Activated naive CD4-positive, alpha-beta T cell treated with anti-CD3 and anti-CD28 coated beads, Interleukin-2, amount 50 U/mL, for 24 hours (primary cell): ENCODE measurements around the gene NHSL2.

Source experiments
- H3K27ac Mint-ChIP-seq: one replicate; pipeline ENCODE4 v1.8.0; 2021; ENCODE audit warnings: mild to moderate bottlenecking, mixed read lengths
- H3K27me3 Mint-ChIP-seq: one replicate; pipeline ENCODE4 v1.8.0; 2021; ENCODE audit warnings: mixed read lengths
- H3K36me3 Mint-ChIP-seq: one replicate; pipeline ENCODE4 v1.8.0; 2021; ENCODE audit warnings: mixed read lengths
- H3K4me1 Mint-ChIP-seq: one replicate; pipeline ENCODE4 v1.8.0; 2021; ENCODE audit warnings: mixed read lengths
- H3K4me3 Mint-ChIP-seq: one replicate; pipeline ENCODE4 v1.8.0; 2021; ENCODE audit warnings: mild to moderate bottlenecking, mixed read lengths
- H3K9me3 Mint-ChIP-seq: one replicate; pipeline ENCODE4 v1.8.0; 2021; ENCODE audit warnings: mixed read lengths

Gene NHSL2

DNA sequence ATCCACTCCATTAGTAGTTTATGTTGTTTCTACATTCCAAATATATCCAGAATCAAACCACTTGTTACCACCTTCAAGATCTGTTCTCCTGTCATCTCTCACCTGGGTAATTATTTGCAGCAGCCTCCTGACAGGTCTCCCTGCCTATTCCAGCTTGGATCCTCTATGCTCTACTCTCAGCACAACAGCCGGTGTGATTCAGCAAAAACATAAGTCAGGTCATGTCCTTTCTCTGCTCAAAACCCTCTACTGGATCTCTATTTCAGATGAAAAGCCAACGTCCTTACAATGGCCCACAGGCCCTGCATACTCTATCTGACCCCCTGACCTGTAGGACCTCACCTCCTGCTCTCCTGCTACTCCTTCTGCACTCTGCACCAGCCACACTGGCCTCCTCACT is 84.5 kb downstream of the NHSL2 start:
- H3K4me1 Mint-ChIP-seq = peaks cover 13% of the 10 kb centered on the region
- H3K27ac Mint-ChIP-seq = no peak overlapping the region
- no peaks in the 10 kb centered on the region for H3K36me3 Mint-ChIP-seq
- no peaks in the 10 kb centered on the region for H3K27me3 Mint-ChIP-seq
- H3K9me3 Mint-ChIP-seq = no peaks in the 10 kb centered on the region
- H3K4me3 Mint-ChIP-seq = no peak overlapping the region

DNA sequence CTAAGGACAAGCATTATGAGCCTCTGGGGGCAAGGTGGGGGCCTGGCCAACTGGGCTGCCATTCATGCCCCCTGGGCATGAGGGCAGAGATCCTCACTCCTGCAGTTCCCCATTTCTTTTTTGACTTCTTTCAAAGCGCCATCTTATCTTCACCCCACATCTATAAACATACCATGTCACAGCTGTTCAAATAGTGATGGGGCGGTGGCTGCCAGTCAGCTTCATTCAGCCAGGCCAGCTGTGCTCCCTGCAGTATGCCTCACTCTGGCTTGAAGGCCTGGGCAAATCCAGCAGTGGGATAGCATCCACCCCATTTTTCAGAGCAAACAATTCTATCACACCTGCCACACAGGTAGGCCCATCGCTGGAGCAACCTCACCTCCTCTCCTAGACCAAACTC is 85.5 kb downstream of the NHSL2 start:
- Mint-ChIP-seq H3K9me3 (no peaks in the 10 kb centered on the region), H3K4me1 (peaks cover 13% of the 10 kb centered on the region), H3K27me3 (no peaks in the 10 kb centered on the region), H3K4me3 (no peak overlapping the region), H3K36me3 (no peaks in the 10 kb centered on the region), H3K27ac (no peak overlapping the region)

DNA sequence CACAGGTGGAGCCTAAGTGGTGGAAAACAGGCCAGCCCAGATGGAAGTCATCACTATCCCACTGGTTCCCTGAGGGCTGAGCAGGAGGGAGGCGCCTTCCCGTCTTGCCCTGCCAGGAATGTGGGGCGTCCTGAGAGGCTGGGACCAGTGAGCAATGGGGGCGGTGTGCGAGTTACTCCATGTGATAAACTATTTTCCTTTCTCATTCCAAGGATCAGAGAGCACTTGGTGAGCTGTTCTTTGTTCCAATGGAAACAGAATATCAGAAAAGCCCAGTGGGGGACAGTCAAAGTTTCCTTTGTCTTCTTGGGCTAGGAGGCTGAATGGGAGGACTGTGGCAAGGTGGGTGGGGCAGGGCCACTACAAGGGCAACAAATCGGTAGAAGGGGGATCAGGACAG is 86.2 kb downstream of the NHSL2 start:
- H3K36me3 Mint-ChIP-seq = no peaks in the 10 kb centered on the region
- H3K9me3 Mint-ChIP-seq = no peaks in the 10 kb centered on the region
- no peak overlapping the region for H3K27ac Mint-ChIP-seq
- H3K4me3 Mint-ChIP-seq = no peak overlapping the region
- peaks cover 10% of the 10 kb centered on the region for H3K4me1 Mint-ChIP-seq
- H3K27me3 Mint-ChIP-seq = no peaks in the 10 kb centered on the region

DNA sequence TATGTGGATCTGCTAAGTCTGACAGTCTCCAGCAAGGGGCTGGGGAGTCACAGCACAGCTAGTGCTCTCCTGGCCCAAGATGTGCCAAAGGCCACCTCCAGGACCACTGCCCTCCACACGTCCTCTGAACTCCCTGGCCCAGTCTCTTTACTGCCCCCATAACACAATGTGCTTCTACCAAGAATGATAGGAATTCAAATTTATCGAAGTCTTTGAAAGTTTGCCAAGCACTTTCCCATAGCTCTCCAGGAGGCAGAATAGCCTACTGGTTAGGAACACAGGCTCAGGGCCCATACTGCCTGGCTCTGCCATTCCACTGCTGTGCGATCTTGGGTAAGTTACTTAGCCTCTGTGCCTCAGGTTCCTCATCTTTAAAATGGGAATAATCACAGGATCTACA is 86.7 kb downstream of the NHSL2 start:
- Mint-ChIP-seq H3K27me3 (no peaks in the 10 kb centered on the region), H3K9me3 (no peaks in the 10 kb centered on the region), H3K36me3 (no peaks in the 10 kb centered on the region), H3K4me3 (no peak overlapping the region), H3K27ac (no peak overlapping the region), H3K4me1 (peaks cover 6% of the 10 kb centered on the region)

DNA sequence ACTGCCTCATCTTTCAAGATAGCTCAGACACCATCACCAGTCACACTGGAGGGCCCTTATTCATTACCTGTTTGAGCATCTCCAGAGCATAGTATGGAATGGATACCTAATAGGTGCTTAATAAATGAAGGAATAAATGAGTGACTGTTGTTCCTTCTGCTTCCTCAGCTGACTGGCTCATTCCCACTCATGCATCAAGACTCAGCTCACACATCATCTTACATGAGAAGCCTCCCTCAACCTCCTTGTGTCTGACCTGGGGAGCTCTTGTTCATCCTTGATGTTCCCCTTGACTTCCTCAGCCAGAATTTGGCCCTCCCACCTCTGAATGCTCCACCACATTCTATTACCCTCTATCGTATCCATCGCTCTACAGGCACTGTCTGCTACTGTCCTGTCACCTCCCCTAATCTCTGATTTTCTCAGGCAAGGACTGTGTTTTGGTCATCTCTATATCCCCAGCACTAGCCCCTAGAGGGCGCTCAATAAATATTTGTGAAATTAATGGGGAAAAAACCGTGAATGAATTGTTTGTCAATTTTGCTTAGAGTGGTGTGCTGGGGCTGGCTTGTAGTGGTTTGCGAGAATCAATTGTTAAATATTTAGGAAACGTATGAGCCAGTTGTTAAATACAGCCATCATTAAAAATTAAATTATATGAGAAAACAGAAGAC is 88.3 kb downstream of the NHSL2 start:
- Mint-ChIP-seq H3K36me3 (no peaks in the 10 kb centered on the region), H3K27me3 (no peaks in the 10 kb centered on the region), H3K27ac (no peak overlapping the region), H3K4me3 (no peak overlapping the region), H3K9me3 (no peaks in the 10 kb centered on the region), H3K4me1 (no peaks in the 10 kb centered on the region)

DNA sequence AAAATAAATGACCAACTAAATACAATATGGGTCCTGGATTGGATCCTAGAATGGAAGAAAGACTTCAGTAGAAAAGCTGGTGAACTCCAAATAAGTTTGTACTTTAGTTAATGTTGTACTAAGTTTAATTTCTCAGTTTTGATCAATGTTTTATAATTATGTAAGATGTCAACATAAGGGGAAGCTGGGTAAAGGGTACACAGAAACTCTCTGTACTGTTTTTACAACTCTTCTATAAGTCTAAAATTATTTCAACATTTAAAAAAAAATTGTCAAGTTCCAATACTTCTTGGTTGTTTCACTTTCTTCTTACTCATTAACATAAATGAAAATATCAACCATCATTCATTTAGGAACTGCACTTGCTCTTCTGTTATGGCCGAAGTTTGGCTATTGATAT is 88.9 kb downstream of the NHSL2 start:
- Mint-ChIP-seq H3K36me3 (no peaks in the 10 kb centered on the region), H3K4me3 (no peak overlapping the region), H3K9me3 (no peaks in the 10 kb centered on the region), H3K4me1 (no peaks in the 10 kb centered on the region), H3K27me3 (no peaks in the 10 kb centered on the region), H3K27ac (no peak overlapping the region)

DNA sequence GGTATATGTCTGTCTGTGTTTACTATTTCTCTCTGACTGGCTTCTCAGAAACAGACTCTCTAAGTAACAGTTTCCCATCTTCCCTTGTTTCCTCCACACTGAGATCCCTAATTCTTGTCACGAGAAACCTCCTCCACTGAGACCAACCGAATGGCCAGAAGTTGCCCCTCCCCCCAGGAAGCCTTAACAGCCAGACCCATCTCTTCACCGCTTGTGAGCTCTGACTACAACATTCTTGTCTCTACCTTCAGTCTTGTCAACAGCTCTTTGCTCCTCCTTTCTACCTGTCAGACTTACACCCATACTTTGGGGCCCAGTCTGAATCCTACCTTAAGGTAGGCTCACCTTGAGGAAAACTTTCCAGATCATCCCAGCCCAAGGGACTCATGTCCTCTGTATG is 90.8 kb downstream of the NHSL2 start:
- no peaks in the 10 kb centered on the region for H3K4me1 Mint-ChIP-seq
- H3K27ac Mint-ChIP-seq = no peak overlapping the region
- no peaks in the 10 kb centered on the region for H3K9me3 Mint-ChIP-seq
- no peaks in the 10 kb centered on the region for H3K27me3 Mint-ChIP-seq
- H3K4me3 Mint-ChIP-seq = no peak overlapping the region
- H3K36me3 Mint-ChIP-seq = no peaks in the 10 kb centered on the region

DNA sequence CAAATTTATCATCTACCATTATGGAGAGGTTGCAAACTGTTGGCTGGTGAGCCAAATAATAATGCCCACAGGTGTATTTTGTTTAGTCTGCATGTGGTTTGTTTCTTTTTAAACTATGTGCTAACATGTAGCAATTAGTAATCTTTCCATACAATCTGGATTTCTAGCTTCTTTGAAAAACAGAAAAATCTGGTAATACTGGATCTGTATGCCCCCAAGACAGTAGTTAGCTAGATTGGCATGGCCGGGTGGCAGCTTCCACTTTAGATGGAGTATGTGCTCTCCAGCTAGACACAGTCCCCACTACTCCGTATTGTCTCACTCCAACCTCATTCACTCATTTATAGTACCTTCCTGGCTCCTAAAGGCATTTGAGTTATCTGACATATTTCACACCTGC is 91.3 kb downstream of the NHSL2 start:
- Mint-ChIP-seq H3K27me3 (no peaks in the 10 kb centered on the region), H3K9me3 (no peaks in the 10 kb centered on the region), H3K36me3 (no peaks in the 10 kb centered on the region), H3K4me3 (no peak overlapping the region), H3K27ac (no peak overlapping the region), H3K4me1 (no peaks in the 10 kb centered on the region)

DNA sequence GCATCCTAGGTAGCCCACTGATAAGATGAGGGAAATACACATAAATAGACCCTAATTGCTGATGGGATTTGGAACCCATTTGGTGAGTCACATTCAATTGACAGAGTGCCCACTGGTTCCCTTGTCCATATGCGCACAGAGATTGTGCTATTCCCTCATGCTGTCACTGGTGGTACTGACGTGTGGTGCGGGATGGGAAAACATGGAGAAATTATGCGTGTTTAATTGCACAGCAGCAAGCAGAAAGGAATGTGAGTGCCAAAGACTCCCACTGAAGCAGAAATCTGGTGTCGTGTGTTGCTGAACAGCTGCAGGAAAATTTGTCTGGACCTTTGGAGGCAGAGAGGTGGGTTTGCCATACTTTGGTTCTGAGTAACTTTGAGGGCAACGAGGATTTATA is 92.2 kb downstream of the NHSL2 start:
- H3K4me3 Mint-ChIP-seq = no peak overlapping the region
- no peaks in the 10 kb centered on the region for H3K4me1 Mint-ChIP-seq
- H3K27ac Mint-ChIP-seq = no peak overlapping the region
- no peaks in the 10 kb centered on the region for H3K27me3 Mint-ChIP-seq
- no peaks in the 10 kb centered on the region for H3K36me3 Mint-ChIP-seq
- no peaks in the 10 kb centered on the region for H3K9me3 Mint-ChIP-seq

DNA sequence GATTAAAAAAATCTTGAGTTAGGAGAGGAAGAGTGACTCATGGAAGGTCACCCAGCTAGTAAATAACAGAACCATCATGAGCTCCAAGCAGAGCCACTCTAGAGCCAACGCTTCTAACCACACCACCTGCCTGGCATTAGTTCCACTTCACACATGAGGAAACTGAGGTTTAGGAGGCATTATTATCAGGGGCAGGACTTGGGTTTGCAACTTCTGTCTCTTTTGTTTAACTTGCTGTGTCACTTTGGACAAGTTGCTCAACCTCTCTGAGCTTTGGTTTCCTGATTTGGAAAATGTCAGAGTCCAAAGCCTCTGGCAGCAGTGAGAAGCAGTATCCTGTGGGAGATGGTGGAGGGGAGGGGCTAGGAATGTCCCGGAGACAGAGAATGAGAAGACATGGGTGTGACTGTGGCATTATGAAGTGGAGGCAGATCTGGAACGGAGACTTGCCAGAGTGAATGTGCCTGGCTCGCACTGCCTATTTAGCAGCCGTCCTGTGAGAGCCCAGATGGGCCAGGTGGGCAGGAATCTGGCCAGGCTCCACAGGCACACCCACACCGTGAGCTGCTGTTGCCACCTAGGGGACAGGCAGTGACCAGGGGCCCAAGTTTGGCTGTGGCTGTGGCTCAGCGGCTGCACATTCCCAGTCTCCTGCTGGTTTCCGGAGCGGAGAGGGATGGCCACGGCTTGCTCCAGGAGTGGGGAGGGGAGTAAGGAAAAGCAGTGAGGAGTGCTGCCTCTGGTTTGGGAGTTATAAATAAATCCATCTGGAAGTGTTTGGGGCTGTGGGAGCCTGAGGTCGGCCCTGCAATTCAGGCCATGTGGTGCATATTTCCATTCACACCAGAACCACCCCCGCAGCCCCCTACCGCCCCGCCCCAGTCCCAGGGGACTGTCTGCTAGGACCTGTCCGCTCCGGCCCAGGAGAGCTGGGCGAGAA is 93.4 kb downstream of the NHSL2 start:
- Mint-ChIP-seq H3K27me3 (no peaks in the 10 kb centered on the region), H3K4me1 (no peaks in the 10 kb centered on the region), H3K27ac (no peak overlapping the region), H3K4me3 (no peak overlapping the region), H3K36me3 (no peaks in the 10 kb centered on the region), H3K9me3 (no peaks in the 10 kb centered on the region)

DNA sequence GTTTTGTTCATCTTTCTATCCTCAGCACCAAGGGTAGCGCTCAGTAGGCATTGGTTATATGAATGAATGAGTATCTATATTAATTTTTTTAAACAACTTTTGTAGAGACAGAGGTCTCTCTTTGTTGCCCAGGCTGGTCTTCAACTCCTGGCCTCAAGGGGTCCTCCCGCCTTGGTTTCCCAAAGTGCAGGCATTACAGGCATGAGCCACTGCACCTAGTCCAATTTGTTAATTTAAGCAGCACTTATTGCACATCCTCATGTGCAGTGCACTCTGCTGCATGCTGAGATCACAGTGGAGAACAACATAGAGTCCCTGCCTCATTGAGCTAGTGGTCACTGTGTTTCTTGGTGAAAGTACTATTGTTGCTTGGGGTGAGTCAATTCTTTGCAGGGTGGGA is 94.4 kb downstream of the NHSL2 start:
- H3K4me3 Mint-ChIP-seq = no peak overlapping the region
- no peaks in the 10 kb centered on the region for H3K27me3 Mint-ChIP-seq
- no peaks in the 10 kb centered on the region for H3K36me3 Mint-ChIP-seq
- no peaks in the 10 kb centered on the region for H3K9me3 Mint-ChIP-seq
- H3K4me1 Mint-ChIP-seq = no peaks in the 10 kb centered on the region
- no peak overlapping the region for H3K27ac Mint-ChIP-seq

DNA sequence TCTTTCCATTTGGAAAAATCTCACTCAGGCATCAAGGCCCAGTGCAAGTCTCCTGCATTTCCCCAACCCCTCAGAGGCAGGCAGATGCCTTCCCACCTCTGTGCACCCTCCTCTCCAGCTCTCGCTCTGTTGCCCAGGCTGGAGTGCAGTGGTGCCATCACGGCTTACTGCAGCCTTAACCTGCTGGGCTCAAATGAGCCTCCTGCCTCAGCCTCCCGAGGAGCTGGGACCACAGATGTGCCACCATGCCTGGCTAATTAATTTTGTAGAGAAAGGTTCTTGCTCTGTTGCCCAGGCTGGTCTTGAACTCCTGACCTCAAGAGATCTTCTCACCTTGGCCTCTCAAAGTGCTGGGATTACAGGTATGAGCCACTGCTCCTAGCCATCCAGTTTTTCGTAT is 95.8 kb downstream of the NHSL2 start:
- H3K36me3 Mint-ChIP-seq = no peaks in the 10 kb centered on the region
- no peaks in the 10 kb centered on the region for H3K4me1 Mint-ChIP-seq
- H3K27me3 Mint-ChIP-seq = no peaks in the 10 kb centered on the region
- no peak overlapping the region for H3K4me3 Mint-ChIP-seq
- H3K9me3 Mint-ChIP-seq = no peaks in the 10 kb centered on the region
- no peak overlapping the region for H3K27ac Mint-ChIP-seq

DNA sequence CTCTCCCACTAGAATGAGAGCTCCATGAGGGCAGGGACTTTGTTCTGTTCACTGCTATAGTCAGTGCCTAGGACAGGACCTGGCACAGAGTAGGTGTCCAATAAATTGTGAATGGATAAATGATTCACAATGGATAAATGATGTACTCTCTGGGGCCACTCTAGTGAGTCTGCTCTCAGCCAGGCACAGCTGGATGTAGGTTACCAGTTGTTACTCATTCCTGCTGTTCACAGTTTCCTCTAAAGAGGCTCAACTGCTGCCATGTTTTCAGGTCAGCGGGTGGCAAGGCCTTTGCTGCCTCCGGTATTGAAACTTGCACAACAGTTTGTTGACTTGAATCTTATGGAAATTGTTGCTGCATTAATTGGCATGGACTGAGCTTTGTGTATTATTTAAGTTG is 99.1 kb downstream of the NHSL2 start:
- Mint-ChIP-seq H3K4me3 (no peak overlapping the region), H3K4me1 (no peaks in the 10 kb centered on the region), H3K9me3 (no peaks in the 10 kb centered on the region), H3K36me3 (no peaks in the 10 kb centered on the region), H3K27ac (no peak overlapping the region), H3K27me3 (no peaks in the 10 kb centered on the region)

DNA sequence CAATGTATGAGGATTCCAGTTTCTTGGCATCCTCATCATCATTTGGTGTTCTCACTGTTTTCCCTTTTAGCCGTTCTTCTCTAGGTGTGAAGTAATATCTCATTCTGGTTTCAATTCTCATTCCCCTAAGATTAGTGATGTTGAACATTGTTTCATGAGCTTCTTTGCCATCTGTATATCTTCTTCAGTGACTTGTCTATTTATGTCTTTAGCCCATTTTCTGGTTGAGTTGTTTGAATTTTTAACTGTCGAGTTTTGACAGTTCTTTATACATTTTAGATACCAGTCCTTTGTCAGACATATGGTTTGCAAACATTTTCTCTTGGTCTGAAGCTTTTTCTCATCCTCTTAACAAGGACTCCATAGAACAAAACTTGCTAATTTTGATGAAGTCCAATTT is 101.1 kb downstream of the NHSL2 start:
- Mint-ChIP-seq H3K27ac (no peak overlapping the region), H3K27me3 (no peaks in the 10 kb centered on the region), H3K36me3 (no peaks in the 10 kb centered on the region), H3K4me1 (no peaks in the 10 kb centered on the region), H3K4me3 (no peak overlapping the region), H3K9me3 (no peaks in the 10 kb centered on the region)

DNA sequence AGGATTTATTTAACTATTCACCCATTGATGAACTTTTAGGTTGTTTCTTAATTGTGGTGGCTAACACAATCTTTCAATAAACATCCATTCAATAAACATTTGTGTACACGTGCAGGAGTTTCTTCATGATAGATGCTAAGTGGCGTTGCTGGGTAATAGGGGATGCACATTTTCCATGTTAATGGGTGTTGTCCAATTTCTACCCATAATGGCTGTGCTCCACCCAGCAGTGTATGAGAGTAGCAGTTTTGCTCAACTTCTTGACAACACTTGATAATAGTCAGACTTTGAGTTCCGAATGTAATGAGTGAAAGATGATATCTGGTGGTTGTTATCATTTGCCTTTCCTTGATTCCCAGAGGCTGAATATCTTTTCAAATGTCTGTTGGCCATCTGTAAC is 104.7 kb downstream of the NHSL2 start:
- Mint-ChIP-seq H3K4me1 (no peaks in the 10 kb centered on the region), H3K27me3 (no peaks in the 10 kb centered on the region), H3K27ac (no peak overlapping the region), H3K9me3 (no peaks in the 10 kb centered on the region), H3K4me3 (no peak overlapping the region), H3K36me3 (no peaks in the 10 kb centered on the region)

DNA sequence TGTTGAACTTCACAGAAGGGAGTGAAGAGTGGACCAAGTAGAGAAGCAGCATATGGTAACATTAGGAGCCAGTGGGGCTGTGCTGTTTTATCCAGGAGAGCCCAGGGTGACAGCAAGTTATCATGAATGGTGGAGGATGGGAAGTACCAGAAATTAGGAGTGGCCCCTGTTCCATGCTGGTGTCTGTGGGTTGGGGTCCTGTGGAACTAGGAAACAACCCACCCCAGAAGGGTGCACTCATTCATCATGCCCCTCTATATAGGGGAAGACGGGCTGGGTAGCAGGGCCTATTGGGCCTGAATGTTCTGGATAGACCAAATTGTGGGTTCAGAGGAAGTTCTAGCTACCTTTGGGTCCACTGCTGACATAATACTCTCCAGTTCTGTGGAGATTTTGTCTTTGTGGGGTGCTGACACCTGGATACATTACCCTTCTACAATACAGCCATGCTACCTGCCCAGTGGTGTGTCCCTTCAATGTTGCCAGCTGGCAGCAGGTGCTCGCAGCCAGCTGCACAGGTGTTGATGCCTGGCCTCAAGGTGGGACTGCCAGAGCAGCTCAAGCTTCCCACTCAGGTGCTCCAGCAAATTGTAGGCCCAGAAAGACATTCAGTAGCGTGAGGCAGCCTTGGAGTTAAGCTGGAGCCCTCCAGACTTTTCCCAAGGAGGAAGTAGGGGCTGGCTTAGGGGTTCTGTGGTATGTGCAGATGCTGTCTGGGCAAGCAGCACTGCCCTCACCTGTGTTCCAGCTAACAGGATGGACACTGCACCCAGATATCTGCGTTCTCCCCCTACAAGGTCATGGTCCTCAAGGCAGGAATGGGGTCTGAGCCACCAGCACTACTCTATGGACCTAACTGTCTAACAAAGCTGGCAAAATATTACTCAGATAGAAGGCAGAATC is 106.5 kb downstream of the NHSL2 start:
- Mint-ChIP-seq H3K4me1 (peaks cover 9% of the 10 kb centered on the region), H3K4me3 (no peak overlapping the region), H3K9me3 (no peaks in the 10 kb centered on the region), H3K36me3 (no peaks in the 10 kb centered on the region), H3K27me3 (peaks cover 2% of the 10 kb centered on the region), H3K27ac (no peak overlapping the region)
